GM19238 (cell line): ENCODE data around the gene FTO.
A peak's percentile ranks its signal among the peaks of the same experiment; 100 is the strongest.
"Not testable (repeated sequence)": the region's sequence is repeated elsewhere in the genome, so short reads cannot be mapped to it uniquely, and the experiment has no call there.

Experiments used
- DNase-seq: peaks from one replicate; pipeline ENCODE4 v3.0.0; 2011; ENCODE audit warnings: low spot score; ENCODE audit not compliant: insufficient read length

The FTO gene

GRCh38 chr16:53821957-53822625, 118.1 kb downstream of the FTO start:
- DNase-seq: no peak

GRCh38 chr16:53822936-53823529, 119.1 kb downstream of the FTO start:
- DNase-seq: no peak

DNA sequence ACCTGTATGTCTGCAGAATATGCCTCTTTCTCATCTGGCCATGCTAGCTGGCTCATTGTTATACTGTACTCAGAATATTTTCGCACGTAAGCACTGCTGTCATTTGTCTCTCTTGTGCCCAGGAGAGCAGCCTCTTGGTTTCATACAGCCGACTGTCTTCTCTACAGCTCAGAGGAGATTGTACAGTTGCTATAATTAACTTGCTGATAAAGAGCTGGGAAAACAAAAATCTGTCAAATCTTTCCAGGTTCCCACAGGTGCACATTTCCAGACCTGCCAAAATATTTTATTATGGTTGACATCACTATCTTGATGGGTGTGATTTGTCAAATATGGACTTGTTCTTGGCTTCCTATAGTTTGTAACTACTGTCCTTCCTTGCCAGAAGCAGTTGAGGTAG, 122.7 kb downstream of the FTO start:
- DNase-seq: no peak

GRCh38 chr16:53827741-53828140, 123.8 kb downstream of the FTO start:
- no peak for DNase-seq

GRCh38 chr16:53829186-53829747, 125.3 kb downstream of the FTO start:
- DNase-seq: no peak

DNA sequence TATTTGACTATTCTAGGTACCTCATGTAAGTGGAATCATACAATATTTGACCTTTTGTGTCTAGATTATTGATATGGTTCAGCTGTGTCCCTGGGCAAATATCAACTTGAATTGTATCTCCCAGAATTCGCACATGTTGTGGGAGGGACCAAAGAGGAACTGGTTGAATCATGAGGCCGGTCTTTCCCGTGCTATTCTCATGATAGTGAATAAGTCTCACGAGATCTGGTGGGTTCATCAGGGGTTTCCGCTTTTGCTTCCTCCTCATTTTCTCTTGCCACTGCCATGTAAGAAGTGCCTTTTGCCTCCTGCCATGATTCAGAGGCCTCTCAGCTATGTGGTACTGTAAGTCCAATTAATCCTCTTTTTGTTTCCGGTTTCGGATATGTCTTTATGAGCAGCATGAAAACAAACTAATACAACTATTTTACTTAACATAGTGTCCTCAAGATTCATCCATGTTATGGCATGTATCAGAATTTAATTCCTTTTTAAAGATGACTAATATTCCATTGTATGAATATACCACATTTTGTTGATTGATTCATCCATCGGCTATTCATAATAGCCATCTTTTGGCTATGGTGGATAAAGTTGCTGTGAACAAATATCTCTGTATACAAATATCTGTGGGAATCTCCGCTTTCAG, 129.1 kb downstream of the FTO start:
- no peak for DNase-seq

GRCh38 chr16:53836142-53836541, 132.2 kb downstream of the FTO start:
- no peak for DNase-seq

DNA sequence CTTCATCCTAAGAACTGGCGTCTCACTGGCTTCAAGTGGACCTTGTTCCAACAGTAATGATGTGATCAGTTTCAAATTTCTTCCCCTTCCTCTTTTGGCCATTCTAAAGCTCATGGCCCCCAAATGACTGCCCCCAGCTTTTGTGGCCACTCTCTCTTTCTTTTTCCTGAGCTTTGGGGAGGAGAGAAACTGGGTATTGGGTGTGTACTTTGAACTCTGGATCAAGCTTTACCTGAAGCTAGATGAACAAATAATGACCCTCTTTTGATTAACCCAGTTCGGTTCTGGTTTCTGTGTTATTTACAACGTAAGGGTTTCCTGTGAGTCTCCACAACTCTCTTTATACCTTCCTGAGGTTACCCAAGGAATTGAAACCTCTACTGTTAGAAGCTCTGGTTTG, 132.7 kb downstream of the FTO start:
- DNase-seq: no peak

DNA sequence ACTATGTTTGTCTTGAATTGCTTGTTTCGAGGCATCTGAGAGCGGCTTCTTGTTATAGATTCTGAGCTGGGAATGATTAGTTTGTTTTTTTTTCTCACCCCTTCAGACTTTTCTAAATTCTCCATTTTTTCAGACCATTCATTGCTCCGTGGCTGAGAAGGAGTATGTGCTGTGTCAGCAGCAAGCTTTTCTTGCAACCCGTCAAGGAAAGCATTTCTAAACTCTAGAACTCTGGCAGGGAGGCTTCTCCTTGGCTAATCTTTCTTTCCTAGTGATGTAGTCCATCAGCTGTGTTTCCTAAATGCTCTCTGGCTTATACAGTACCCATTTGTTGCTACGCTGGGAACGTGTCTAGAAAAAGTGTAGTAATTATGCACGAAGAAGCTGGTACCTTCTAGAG, 133.5 kb downstream of the FTO start:
- DNase-seq: no peak

DNA sequence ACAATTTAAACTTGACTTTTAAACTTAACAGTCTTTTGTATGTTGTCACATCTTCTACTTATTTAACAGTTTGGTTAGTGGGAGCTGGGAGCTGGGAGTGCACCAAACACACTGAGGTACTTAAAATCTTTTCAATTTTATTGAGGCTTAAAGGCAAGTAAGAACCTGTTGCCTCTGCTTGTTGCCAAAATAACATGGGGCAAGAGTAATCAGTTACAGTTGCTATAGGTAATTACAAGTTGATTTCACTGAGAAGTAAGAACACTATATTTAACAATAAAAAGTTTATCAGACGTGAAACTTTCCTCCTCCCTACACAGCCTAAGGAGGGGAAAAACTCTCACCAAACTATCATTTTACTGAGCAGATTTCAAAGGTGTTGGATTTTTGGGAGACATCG, 135.2 kb downstream of the FTO start:
- DNase-seq: no peak

DNA sequence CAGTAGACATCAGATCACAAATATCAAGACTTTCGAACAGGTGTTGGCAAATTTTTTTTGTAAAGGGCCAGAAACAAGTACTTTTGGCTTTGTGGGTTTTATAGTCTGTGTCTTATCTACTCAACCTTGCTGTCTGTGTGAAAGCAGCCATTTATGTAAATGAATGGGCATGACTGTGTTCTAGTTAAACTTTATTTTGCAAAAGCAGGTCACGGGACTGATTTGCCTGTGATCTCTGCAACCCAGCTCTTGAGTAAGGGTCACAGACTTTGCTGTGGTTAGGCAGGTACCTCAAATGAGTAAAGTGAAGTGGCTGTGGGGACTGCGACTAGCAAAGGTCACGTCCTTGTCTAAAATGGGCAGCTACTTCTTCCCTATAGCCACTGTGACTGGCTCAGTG, 136.5 kb downstream of the FTO start:
- peak; percentile 1 for DNase-seq

GRCh38 chr16:53841884-53842283, 137.9 kb downstream of the FTO start:
- DNase-seq: no peak

DNA sequence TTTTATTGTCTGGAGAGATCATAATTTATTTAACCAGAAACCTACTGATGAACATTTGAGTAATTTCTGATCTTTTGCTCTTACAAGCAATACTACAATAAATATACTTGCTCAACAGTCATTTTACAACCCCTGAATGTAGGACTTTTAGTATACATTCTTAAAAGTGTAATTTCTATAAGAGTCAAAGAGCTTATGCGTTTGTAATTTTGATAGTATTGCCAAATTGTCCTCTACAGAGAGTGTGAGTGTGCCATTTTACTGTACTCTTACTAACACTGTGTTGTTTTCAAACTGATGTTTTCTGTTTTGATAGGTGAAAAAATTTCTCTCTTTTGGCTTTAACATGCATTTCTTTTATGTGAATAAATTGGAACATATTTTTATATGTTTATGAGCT, 139.1 kb downstream of the FTO start:
- no peak for DNase-seq

DNA sequence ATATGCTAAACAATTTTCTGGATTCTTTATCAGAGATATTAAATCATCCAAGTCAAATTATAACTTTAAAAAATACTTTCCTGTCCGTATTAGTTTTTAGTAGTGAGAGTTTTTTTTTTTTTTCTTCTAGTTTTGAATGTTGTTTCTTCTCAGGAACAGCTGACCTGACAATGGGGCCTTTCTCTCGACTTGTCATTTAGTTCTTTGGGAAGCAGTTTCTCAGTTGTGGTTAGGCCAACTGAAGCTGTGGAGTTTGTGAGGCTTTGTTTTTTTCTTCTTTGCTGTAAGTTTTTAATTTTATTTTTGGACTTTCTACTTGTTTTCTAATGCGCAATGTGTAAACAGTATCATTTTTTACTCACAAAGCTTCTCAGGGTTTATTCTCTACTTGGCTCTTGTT, 140.8 kb downstream of the FTO start:
- DNase-seq: no peak

GRCh38 chr16:53846549-53846948, 142.6 kb downstream of the FTO start:
- not testable (repeated sequence) for DNase-seq

- DNase-seq: no peak
These were observed 143.0 kb downstream of the FTO start for GRCh38 chr16:53846971-53847370.

GRCh38 chr16:53848277-53848942, 144.5 kb downstream of the FTO start:
- no peak for DNase-seq

DNA sequence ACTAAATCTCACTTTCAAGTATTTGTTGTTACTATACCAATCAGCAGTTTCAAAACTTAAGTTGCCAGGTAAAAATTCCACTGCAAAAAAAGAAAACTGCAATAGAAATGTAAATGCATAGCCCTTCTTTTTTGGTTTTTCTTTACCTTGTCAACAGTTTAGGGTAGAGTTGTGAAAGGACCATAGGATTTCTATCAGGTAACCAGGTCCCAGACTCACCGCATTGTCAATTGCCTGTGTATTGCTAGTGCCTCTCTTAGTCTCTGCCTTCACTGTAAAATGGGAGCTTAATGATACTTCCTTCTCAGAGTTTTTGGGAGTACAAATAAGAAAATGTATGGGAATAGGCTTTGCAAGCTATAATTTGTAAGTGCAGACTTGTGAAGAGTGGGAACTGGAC, 145.0 kb downstream of the FTO start:
- no peak for DNase-seq

DNA sequence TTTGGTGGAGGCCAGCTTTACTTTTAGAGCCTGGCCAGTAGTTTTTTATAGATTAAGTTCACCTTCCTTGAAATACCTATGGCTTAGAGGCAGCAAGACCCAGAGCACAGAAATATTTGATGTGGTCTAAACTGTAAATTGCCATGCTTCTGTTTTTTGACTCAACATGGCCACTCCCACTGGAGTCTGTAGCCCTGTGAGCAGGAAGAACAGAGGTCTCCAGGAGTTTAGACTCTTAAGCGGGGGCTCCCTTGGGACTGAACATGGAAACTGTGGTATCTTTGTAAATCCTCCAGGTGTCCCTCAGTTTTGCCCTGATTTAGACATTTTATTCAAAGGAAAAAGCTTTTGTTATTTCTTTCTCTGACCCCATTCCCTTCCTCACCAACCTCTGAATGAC, 145.6 kb downstream of the FTO start:
- DNase-seq: no peak

DNA sequence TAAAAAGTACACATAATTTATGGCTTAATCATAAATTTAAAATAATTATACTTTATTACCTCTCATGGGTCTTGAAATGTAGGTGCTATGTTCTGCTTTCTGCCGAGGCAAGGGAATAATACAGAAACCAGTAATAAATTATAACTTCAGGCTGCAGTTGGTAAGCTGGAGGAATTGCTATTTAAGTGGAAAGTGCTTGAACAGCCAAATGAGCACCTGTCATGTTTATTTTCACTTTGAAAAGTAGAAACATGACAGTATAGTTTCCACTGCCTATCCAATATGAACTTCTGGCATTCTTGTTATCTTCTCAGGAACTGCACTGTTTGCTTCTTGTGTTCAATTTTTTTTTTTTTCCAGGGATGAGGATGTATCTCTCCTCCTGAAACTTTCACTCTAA, 146.0 kb downstream of the FTO start:
- no peak for DNase-seq

DNA sequence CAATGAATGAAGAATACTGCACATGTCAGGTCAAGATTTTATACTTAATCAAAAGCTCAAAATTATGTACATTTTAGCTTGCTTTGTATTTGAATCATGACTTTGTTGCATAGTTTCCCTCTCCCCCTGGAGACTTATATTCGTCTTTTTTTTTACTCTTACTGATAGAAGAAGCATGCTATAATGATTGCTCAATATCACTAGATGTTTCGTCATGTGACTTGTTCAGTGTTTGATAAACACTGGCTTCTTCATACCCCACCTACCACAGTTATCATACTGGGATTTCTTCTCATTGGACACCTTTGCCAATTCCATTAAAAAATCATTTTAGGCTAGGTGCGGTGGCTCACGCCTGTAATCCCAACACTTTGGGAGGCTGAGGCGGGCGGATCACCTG, 148.7 kb downstream of the FTO start:
- no peak for DNase-seq

- DNase-seq: no peak
These were observed 151.1 kb downstream of the FTO start for GRCh38 chr16:53855056-53855455.
